ENCODE results near the gene SV2C.

DNA sequence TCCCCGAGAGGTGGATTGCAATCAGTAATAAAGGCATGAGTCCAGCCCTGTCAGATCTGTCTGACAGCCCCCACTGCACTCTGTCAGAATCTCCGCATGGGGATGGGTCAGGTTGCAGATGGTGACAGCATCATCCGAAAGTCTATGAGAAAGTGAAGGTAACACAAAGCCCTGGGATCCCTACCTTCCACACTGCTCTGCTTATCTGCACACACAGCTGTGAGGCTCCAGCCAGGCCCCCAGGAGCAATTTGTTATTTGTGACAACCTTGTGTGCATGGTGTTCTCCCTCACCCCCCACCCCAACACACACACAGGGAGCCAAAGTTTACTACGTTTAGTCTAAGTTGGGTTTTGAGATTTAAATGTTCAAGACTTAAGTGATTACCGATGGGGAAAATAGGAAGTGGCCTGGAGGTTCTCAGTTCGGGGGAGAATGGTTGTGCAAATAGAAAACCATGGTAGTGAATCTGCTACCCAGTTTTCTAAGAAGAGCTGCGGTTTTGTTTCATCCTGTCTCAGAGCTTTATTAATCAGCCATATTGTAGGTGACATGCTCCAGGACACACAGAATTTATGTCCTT is 92.7 kb downstream of the SV2C start:
- TF ChIP-seq, protein P1, sequence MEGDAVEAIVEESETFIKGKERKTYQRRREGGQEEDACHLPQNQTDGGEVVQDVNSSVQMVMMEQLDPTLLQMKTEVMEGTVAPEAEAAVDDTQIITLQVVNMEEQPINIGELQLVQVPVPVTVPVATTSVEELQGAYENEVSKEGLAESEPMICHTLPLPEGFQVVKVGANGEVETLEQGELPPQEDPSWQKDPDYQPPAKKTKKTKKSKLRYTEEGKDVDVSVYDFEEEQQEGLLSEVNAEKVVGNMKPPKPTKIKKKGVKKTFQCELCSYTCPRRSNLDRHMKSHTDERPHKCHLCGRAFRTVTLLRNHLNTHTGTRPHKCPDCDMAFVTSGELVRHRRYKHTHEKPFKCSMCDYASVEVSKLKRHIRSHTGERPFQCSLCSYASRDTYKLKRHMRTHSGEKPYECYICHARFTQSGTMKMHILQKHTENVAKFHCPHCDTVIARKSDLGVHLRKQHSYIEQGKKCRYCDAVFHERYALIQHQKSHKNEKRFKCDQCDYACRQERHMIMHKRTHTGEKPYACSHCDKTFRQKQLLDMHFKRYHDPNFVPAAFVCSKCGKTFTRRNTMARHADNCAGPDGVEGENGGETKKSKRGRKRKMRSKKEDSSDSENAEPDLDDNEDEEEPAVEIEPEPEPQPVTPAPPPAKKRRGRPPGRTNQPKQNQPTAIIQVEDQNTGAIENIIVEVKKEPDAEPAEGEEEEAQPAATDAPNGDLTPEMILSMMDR (IDR thresholded peaks at IDR 0.05): no peak
- TF ChIP-seq POLR2A (IDR thresholded peaks at IDR 0.05): no peak

Measured in heart left ventricle (tissue), 13 donors.